D721Med (cell line): ENCODE results near the gene C17orf50.

ENCODE experiments used
- DNase-seq: peaks from one replicate; pipeline ENCODE4 v3.0.0; 2011; ENCODE audit warnings: low spot score; ENCODE audit not compliant: insufficient read length
- FAIRE-seq: peaks from 2 replicates; lab custom pipeline; 2011; peaks lifted over from hg19 to GRCh38; lab: Jason Lieb, UNC
- CTCF ChIP-seq: IDR thresholded peaks from 2 replicates; pipeline ENCODE4 v1.5.1; 2012; ENCODE audit warnings: mild to moderate bottlenecking, control low read depth; ENCODE audit not compliant: insufficient read depth; ENCODE audit errors: missing control alignments

Gene C17orf50

GRCh38 chr17:35773679-35774425 lies 13.2 kb downstream of the C17orf50 start:
- no peak for TF ChIP-seq CTCF
- DNase-seq (no peak), FAIRE-seq (no peak)

GRCh38 chr17:35774499-35774898 lies 13.8 kb downstream of the C17orf50 start:
- DNase-seq (no peak), FAIRE-seq (no peak)
- TF ChIP-seq CTCF, result no peak

- FAIRE-seq (no peak), DNase-seq (no peak)
- no peak for TF ChIP-seq CTCF
These were observed 14.4 kb downstream of the C17orf50 start for GRCh38 chr17:35775039-35775438.

- no peak for TF ChIP-seq CTCF
- DNase-seq (no peak), FAIRE-seq (no peak)
These were observed 14.9 kb downstream of the C17orf50 start for GRCh38 chr17:35775583-35775982.

GRCh38 chr17:35778641-35779196 lies 18.0 kb downstream of the C17orf50 start:
- DNase-seq (no peak), FAIRE-seq (no peak)
- no peak for TF ChIP-seq CTCF

- FAIRE-seq, result no peak
- no peak for TF ChIP-seq CTCF
- DNase-seq, result no peak
These were observed 20.3 kb downstream of the C17orf50 start for GRCh38 chr17:35780950-35781349.

GRCh38 chr17:35784895-35785294 lies 24.2 kb downstream of the C17orf50 start:
- TF ChIP-seq CTCF, result no peak
- DNase-seq, result no peak
- no peak for FAIRE-seq
